Thyroid gland (tissue), 4 donors: Measurements from ENCODE around the gene STK11IP. TPM values are rescaled to one million over a fixed set of nuclear protein-coding genes. Genes with fewer than 3 reads are reported as not detected.

ENCODE experiments used
- DNase-seq, 2 donors: peaks; one replicate each; pipeline ENCODE4 v3.0.0-alpha.2; 2019
- H3K27ac ChIP-seq, 3 donors: fragments of 200-600 bp; sonication (generic); 1 replicate in 2 of 3; 2 replicates in 1 of 3; pipeline ENCODE4 v1.5.1; 2016 to 2019; ENCODE audit warnings: mild to moderate bottlenecking in 1 of 3, moderate library complexity in 1 of 3
- H3K27me3 ChIP-seq: fragments of 200-600 bp; sonication (generic); one replicate; pipeline ENCODE4 v1.5.1; 2019
- H3K36me3 ChIP-seq, 2 donors: fragments of 200-600 bp; sonication (generic); one replicate each; pipeline ENCODE4 v1.5.1; 2016 to 2019
- H3K4me1 ChIP-seq, 2 donors: fragments of 200-600 bp; sonication (generic); one replicate each; pipeline ENCODE4 v1.5.1; 2017 to 2019
- H3K4me3 ChIP-seq, 3 donors: fragments of 200-600 bp; sonication (generic); replicated peaks in 1 of 3; 1 replicate in 2 of 3; 2 replicates in 1 of 3; pipeline ENCODE4 v1.5.1; 2016; ENCODE audit warnings: mild to moderate bottlenecking in 1 of 3
- H3K9me3 ChIP-seq: fragments of 200-600 bp; sonication (generic); one replicate; pipeline ENCODE4 v1.5.1; 2017
- CTCF ChIP-seq, 6 experiments: fragments of 200-600 bp in 3 of 6; fragments of 450-650 bp in 3 of 6; sonication (generic) in 3 of 6; IDR thresholded peaks; one replicate each; pipeline ENCODE4 v1.5.1; 2016 to 2019; ENCODE audit warnings: antibody characterized with exemption in 6 of 6, mild to moderate bottlenecking in 2 of 6, inconsistent platforms in 1 of 6, moderate library complexity in 1 of 6
- POLR2A ChIP-seq, 2 donors: fragments of 450-650 bp; IDR thresholded peaks; one replicate each; pipeline ENCODE4 v1.6.1; 2017; ENCODE audit warnings: antibody characterized with exemption in 2 of 2, mild to moderate bottlenecking in 2 of 2, moderate library complexity in 1 of 2
- WGBS, 2 donors: methylation state at CpG; one replicate each; pipeline ENCODE4 v1.1.5; 2017; 5-methylcytosine and 5-hydroxymethylcytosine counted together
- intact Hi-C: fragments of 100-400 bp; cut with DNase I; formaldehyde crosslinking; loops from one replicate; pipeline ENCODE4 v1.15.1; 2023
- total RNA-seq, 4 donors: library from RNA; depleted of rRNA; stranded (reverse); fragments of >200 nt; gene quantifications; one replicate each; pipeline ENCODE4 v1.2.3, GENCODE V29; 2016

The STK11IP gene
- total RNA-seq, 4 donors from 2014 or later = 14.6 to 25.0 (median 19.7) TPM

- Histone ChIP-seq H3K4me1 (peaks cover 5 to 7% of the 10 kb centered on the region in 2 donors), H3K36me3 (no peaks in the 10 kb centered on the region), H3K9me3 (no peaks in the 10 kb centered on the region), H3K4me3 (no peak overlapping the region), H3K27ac (no peak overlapping the region), H3K27me3 (no peaks in the 10 kb centered on the region)
- 73 to 92% methylated on average over 5 of the region's 5 CpGs for WGBS, 2 donors
- no peak for DNase-seq
- TF ChIP-seq CTCF (IDR thresholded peaks at IDR 0.05) (no peak), POLR2A (IDR thresholded peaks at IDR 0.05) (no peak)
- intact Hi-C loops = no loop called here
Measured at GRCh38 chr2:219625179-219625578, 27.5 kb downstream of the STK11IP start.

- intact Hi-C loops = no loop called here
- no peaks in the 10 kb centered on the region for H3K9me3 ChIP-seq
- DNase-seq = no peak
- WGBS, 2 donors = 88 to 89% methylated on average over 8 of the region's 8 CpGs
- no peak overlapping the region for H3K4me3 ChIP-seq
- peaks cover 5 to 7% of the 10 kb centered on the region in 2 donors for H3K4me1 ChIP-seq
- H3K27ac ChIP-seq = no peak overlapping the region
- no peak for TF ChIP-seq POLR2A (IDR thresholded peaks at IDR 0.05)
- TF ChIP-seq CTCF (IDR thresholded peaks at IDR 0.05) = no peak
- no peaks in the 10 kb centered on the region for H3K36me3 ChIP-seq
- no peaks in the 10 kb centered on the region for H3K27me3 ChIP-seq
Measured at GRCh38 chr2:219626540-219626939, 28.9 kb downstream of the STK11IP start.

- peak; percentile 19 to 26 for DNase-seq
- H3K4me3 ChIP-seq = peak within 1 kb of the TSS in 1 of 3 donors; percentile 35
- no peaks in the 10 kb centered on the region for H3K36me3 ChIP-seq
- WGBS, 2 donors = 18 to 40% methylated on average over 9 to 20 of the region's 103 CpGs
- H3K4me1 ChIP-seq = peaks cover 5 to 7% of the 10 kb centered on the region in 2 donors
- no peaks in the 10 kb centered on the region for H3K27me3 ChIP-seq
- intact Hi-C loops = no loop called here
- no peak for TF ChIP-seq CTCF (IDR thresholded peaks at IDR 0.05)
- TF ChIP-seq POLR2A (IDR thresholded peaks at IDR 0.05) = no peak
- no peak within 1 kb of the TSS for H3K27ac ChIP-seq
- no peaks in the 10 kb centered on the region for H3K9me3 ChIP-seq
Measured at GRCh38 chr2:219627103-219628100, 29.7 kb downstream of the STK11IP start, which contains the start of gene SLC4A3. Gene SLC4A3, plus strand, starts transcription at chr2:219627630. Its CDS starts 363 bp downstream, at chr2:219627993.

GRCh38 chr2:219628235-219628985 lies 30.8 kb downstream of the STK11IP start:
- Histone ChIP-seq H3K9me3 (no peaks in the 10 kb centered on the region), H3K27ac (no peak overlapping the region), H3K36me3 (no peaks in the 10 kb centered on the region), H3K27me3 (no peaks in the 10 kb centered on the region), H3K4me1 (peaks cover 5 to 7% of the 10 kb centered on the region in 2 donors), H3K4me3 (no peak overlapping the region)
- intact Hi-C loops = no loop called here
- 86 to 87% methylated on average over 19 to 22 of the region's 26 CpGs for WGBS, 2 donors
- no peak for TF ChIP-seq POLR2A (IDR thresholded peaks at IDR 0.05)
- no peak for TF ChIP-seq CTCF (IDR thresholded peaks at IDR 0.05)
- DNase-seq = no peak
